A549 (cell line): ENCODE data around the gene LDLRAD3.

ENCODE experiments used
- BHLHE40 ChIP-seq: IDR thresholded peaks from 2 replicates; pipeline ENCODE4 v1.6.1; 2012; ENCODE audit warnings: low read depth, low read length, inconsistent platforms
- CHD2 ChIP-seq: fragments of 150-350 bp; IDR thresholded peaks from 2 replicates; pipeline ENCODE4 v1.6.1; 2014; ENCODE audit warnings: low read length; ENCODE audit not compliant: partially characterized antibody
- EP300 ChIP-seq, 2 experiments: fragments of >200 bp; sonication (Bioruptor Twin); formaldehyde crosslinking; IDR thresholded peaks; 2 replicates in 1 of 2; 3 replicates in 1 of 2; pipeline ENCODE4 v1.6.1; 2016 to 2017
- ESRRA ChIP-seq: fragments of 150-350 bp; IDR thresholded peaks from 2 replicates; pipeline ENCODE4 v1.6.1; 2014; ENCODE audit warnings: mild to moderate bottlenecking, low read length, borderline replicate concordance
- JUN ChIP-seq, 2 experiments: fragments of >200 bp; sonication (Bioruptor Twin); formaldehyde crosslinking; IDR thresholded peaks; 2 replicates in 1 of 2; 3 replicates in 1 of 2; pipeline ENCODE4 v1.6.1; 2016 to 2017
- POLR2A ChIP-seq: IDR thresholded peaks from 2 replicates; pipeline ENCODE4 v1.6.1; 2012; ENCODE audit warnings: mild to moderate bottlenecking, low read length
- RAD21 ChIP-seq, 2 experiments: fragments of >200 bp in 1 of 2; sonication (Bioruptor Twin) in 1 of 2; formaldehyde crosslinking in 1 of 2; IDR thresholded peaks in 1 of 2; conservative IDR thresholded peaks in 1 of 2; 2 replicates in 1 of 2; 3 replicates in 1 of 2; pipeline ENCODE4 v1.6.1; 2012 to 2018; ENCODE audit warnings: inconsistent platforms in 1 of 2
- RCOR1 ChIP-seq: fragments of 150-350 bp; IDR thresholded peaks from 2 replicates; pipeline ENCODE4 v1.6.1; 2014; ENCODE audit warnings: antibody characterized with exemption, low read length, low read depth
- SMC3 ChIP-seq: fragments of >200 bp; sonication (Bioruptor Twin); formaldehyde crosslinking; IDR thresholded peaks from 3 replicates; pipeline ENCODE4 v1.6.1; 2018; ENCODE audit warnings: inconsistent platforms
- TF ChIP-seq, protein P1 (sequence below): fragments of >200 bp; sonication (Bioruptor Twin); formaldehyde crosslinking; IDR thresholded peaks from 3 replicates; pipeline ENCODE4 v1.5.1; 2016
- TF ChIP-seq, protein P2 (sequence below): fragments of 450-650 bp; IDR thresholded peaks from 2 replicates; pipeline ENCODE4 v1.6.1; 2014; ENCODE audit warnings: antibody characterized with exemption
- TF ChIP-seq, protein P3 (sequence below): fragments of 200-600 bp; sonication (generic); IDR thresholded peaks from 2 replicates; pipeline ENCODE4 v1.6.1; 2016; ENCODE audit warnings: antibody characterized with exemption, mild to moderate bottlenecking, moderate library complexity
- TF ChIP-seq, protein P4 (sequence below): fragments of 250-450 bp; sonication (Bioruptor Pico); IDR thresholded peaks from 2 replicates; pipeline ENCODE4 v1.5.0; 2020; ENCODE audit warnings: low read depth, mild to moderate bottlenecking, moderate library complexity
- TF ChIP-seq, protein P5 (sequence below): fragments of 250-450 bp; sonication (Bioruptor Pico); IDR thresholded peaks from 2 replicates; pipeline ENCODE4 v1.5.0; 2021; ENCODE audit warnings: mild to moderate bottlenecking, moderate library complexity, borderline replicate concordance

DNA sequence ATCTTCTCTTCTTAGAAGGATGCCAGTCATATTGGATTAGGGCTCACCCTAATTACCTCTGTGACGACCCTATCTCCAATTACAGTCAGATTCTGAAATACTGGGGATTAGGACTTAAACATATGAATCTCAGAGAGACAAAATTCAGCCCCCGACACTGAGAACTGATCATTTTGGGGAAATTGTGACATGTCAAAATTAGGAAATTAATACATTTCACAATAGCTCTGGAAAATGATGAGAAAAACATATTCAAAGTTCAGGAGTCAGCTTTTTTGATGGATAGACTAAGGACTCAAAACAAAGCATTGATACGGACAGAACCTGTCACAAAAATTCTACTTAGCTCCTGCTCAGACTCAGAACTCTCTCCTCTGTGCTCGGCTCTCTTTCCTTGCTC, 304.6 kb downstream of the LDLRAD3 start:
- TF ChIP-seq, protein P1, sequence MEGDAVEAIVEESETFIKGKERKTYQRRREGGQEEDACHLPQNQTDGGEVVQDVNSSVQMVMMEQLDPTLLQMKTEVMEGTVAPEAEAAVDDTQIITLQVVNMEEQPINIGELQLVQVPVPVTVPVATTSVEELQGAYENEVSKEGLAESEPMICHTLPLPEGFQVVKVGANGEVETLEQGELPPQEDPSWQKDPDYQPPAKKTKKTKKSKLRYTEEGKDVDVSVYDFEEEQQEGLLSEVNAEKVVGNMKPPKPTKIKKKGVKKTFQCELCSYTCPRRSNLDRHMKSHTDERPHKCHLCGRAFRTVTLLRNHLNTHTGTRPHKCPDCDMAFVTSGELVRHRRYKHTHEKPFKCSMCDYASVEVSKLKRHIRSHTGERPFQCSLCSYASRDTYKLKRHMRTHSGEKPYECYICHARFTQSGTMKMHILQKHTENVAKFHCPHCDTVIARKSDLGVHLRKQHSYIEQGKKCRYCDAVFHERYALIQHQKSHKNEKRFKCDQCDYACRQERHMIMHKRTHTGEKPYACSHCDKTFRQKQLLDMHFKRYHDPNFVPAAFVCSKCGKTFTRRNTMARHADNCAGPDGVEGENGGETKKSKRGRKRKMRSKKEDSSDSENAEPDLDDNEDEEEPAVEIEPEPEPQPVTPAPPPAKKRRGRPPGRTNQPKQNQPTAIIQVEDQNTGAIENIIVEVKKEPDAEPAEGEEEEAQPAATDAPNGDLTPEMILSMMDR, result no peak
- TF ChIP-seq BHLHE40, result no peak
- TF ChIP-seq SMC3, result no peak
- TF ChIP-seq EP300 (IDR thresholded peaks at IDR 0.05), result no peak
- TF ChIP-seq, protein P2, sequence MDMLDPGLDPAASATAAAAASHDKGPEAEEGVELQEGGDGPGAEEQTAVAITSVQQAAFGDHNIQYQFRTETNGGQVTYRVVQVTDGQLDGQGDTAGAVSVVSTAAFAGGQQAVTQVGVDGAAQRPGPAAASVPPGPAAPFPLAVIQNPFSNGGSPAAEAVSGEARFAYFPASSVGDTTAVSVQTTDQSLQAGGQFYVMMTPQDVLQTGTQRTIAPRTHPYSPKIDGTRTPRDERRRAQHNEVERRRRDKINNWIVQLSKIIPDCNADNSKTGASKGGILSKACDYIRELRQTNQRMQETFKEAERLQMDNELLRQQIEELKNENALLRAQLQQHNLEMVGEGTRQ, result no peak
- no peak for TF ChIP-seq CHD2
- TF ChIP-seq RCOR1, result no peak
- TF ChIP-seq, protein P3, sequence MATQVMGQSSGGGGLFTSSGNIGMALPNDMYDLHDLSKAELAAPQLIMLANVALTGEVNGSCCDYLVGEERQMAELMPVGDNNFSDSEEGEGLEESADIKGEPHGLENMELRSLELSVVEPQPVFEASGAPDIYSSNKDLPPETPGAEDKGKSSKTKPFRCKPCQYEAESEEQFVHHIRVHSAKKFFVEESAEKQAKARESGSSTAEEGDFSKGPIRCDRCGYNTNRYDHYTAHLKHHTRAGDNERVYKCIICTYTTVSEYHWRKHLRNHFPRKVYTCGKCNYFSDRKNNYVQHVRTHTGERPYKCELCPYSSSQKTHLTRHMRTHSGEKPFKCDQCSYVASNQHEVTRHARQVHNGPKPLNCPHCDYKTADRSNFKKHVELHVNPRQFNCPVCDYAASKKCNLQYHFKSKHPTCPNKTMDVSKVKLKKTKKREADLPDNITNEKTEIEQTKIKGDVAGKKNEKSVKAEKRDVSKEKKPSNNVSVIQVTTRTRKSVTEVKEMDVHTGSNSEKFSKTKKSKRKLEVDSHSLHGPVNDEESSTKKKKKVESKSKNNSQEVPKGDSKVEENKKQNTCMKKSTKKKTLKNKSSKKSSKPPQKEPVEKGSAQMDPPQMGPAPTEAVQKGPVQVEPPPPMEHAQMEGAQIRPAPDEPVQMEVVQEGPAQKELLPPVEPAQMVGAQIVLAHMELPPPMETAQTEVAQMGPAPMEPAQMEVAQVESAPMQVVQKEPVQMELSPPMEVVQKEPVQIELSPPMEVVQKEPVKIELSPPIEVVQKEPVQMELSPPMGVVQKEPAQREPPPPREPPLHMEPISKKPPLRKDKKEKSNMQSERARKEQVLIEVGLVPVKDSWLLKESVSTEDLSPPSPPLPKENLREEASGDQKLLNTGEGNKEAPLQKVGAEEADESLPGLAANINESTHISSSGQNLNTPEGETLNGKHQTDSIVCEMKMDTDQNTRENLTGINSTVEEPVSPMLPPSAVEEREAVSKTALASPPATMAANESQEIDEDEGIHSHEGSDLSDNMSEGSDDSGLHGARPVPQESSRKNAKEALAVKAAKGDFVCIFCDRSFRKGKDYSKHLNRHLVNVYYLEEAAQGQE, result no peak
- TF ChIP-seq JUN (IDR thresholded peaks at IDR 0.05), result no peak
- TF ChIP-seq, protein P4, sequence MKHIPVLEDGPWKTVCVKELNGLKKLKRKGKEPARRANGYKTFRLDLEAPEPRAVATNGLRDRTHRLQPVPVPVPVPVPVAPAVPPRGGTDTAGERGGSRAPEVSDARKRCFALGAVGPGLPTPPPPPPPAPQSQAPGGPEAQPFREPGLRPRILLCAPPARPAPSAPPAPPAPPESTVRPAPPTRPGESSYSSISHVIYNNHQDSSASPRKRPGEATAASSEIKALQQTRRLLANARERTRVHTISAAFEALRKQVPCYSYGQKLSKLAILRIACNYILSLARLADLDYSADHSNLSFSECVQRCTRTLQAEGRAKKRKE, result no peak
- no peak for TF ChIP-seq POLR2A
- TF ChIP-seq ESRRA, result no peak
- no peak for TF ChIP-seq RAD21 (conservative IDR thresholded peaks at IDR 0.05 in 1 of 2, IDR thresholded peaks at IDR 0.05 in 1 of 2)
- TF ChIP-seq, protein P5, sequence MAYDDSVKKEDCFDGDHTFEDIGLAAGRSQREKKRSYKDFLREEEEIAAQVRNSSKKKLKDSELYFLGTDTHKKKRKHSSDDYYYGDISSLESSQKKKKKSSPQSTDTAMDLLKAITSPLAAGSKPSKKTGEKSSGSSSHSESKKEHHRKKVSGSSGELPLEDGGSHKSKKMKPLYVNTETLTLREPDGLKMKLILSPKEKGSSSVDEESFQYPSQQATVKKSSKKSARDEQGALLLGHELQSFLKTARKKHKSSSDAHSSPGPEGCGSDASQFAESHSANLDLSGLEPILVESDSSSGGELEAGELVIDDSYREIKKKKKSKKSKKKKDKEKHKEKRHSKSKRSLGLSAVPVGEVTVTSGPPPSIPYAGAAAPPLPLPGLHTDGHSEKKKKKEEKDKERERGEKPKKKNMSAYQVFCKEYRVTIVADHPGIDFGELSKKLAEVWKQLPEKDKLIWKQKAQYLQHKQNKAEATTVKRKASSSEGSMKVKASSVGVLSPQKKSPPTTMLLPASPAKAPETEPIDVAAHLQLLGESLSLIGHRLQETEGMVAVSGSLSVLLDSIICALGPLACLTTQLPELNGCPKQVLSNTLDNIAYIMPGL (CRISPR knock-in tag), result no peak
